Measurements from ENCODE around the gene IGFLR1. TPM values are rescaled to one million over a fixed set of nuclear protein-coding genes. Genes with fewer than 3 reads are reported as not detected.
A peak's percentile ranks its signal among the peaks of the same experiment; 100 is the strongest.

The IGFLR1 gene
- total and polyA plus RNA-seq, 9 of the 15 experiments (the other 6 are each of a cell fraction or from before 2014, with no cell fraction given) = 1.0 to 14.3 (median 4.6) TPM

GRCh38 chr19:35729763-35730162, 12.5 kb downstream of the IGFLR1 start (continued):
- no peak for TF ChIP-seq ZNF282 (CRISPR knock-in tag; IDR thresholded peaks at IDR 0.05)
- no peak for TF ChIP-seq SNAPC5 (CRISPR knock-in tag; IDR thresholded peaks at IDR 0.05)
- no peak for TF ChIP-seq HMG20B (CRISPR knock-in tag; IDR thresholded peaks at IDR 0.05)

DNA sequence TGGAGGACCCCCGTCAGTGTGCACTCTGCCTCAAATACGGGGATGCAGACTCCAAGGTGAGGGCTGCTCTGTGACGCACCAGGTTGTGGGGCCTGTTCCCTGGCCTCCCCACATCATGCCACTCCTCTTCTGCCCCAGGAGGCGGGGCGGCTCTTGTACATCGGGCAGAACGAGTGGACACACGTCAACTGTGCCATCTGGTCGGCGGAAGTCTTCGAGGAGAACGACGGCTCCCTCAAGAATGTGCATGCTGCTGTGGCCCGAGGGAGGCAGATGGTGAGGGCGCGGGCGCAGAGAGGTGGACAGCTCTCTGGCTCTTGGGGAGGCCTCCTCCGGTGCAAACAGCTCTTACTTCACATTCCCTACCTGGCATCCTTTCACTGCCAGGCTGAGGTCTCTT, 13.2 kb downstream of the IGFLR1 start:
- no peak overlapping the region for H3K4me2 ChIP-seq (ENCODE audit: insufficient read depth, low read length)
- in situ Hi-C loops (cut with MboI) (no loop called here), intact Hi-C loops (cut with micrococcal nuclease) (no loop called here)
- DNase-seq (ENCODE audit: extremely low read depth in 1 of 4, low spot score in 3 of 4) (no peak), FAIRE-seq (no peak), ATAC-seq (no peak)
- CTCF ChIA-PET (ENCODE audit: low intra/inter-chr PET ratio) = no interaction called here
- peaks cover 0 to 10% of the 10 kb centered on the region in 2 experiments; a peak in 1 of 5 replicates for H3K4me1 ChIP-seq (replicated peaks in 1 of 2; ENCODE audit: control insufficient read depth in 2 of 2, insufficient read depth in 2 of 2, low read length in 2 of 2)
- H3K4me3 ChIP-seq = no peak overlapping the region
- H3K9me1 ChIP-seq (ENCODE audit: control insufficient read depth, insufficient read depth, low read length) = no peaks in the 10 kb centered on the region
- no peaks in the 10 kb centered on the region for H3K27me3 ChIP-seq (ENCODE audit: control insufficient read depth in 2 of 2, insufficient read depth in 2 of 2, low read length in 2 of 2)
- TF ChIP-seq RBFOX2 (IDR thresholded peaks at IDR 0.05; ENCODE audit: low read depth, low read length) (peak; percentile 47; the same call in 1 of the 2 replicates), ZNF445 (CRISPR knock-in tag; IDR thresholded peaks at IDR 0.05; ENCODE audit: low read depth) (no peak), DNMT1 (IDR thresholded peaks at IDR 0.05) (no peak)
- H3K27ac ChIP-seq (ENCODE audit: extremely low read depth, low read depth, low read length) = no peak overlapping the region
- peaks cover 96% of the 10 kb centered on the region; the same call in 2 of the 3 replicates for H3K36me3 ChIP-seq (ENCODE audit: control insufficient read depth, insufficient read depth, low read length)
- 0 out of 2 replicates have a peak, but pooled peaks cover 2% of the 10 kb centered on the region for H4K20me1 ChIP-seq (replicated peaks; ENCODE audit: control insufficient read depth, insufficient read depth, low read length)
- WGBS (ENCODE audit: insufficient coverage, low coverage, missing lambda C conversion rate) = 96% methylated on average over 16 of the region's 18 CpGs
- no peaks in the 10 kb centered on the region for H3K9me3 ChIP-seq (replicated peaks; ENCODE audit: control insufficient read depth, insufficient read depth, low read depth, low read length)
- POLR2A ChIA-PET = interaction anchor here (1.7 to 2.9 kb wide), 3 partner anchors 8 to 11 kb away, joined by 7 to 18 read pairs (median 12); partner anchors contain the start of gene KMT2B
- BruUV-seq (replicated peaks) = no TSS peak
- no peaks in the 10 kb centered on the region for H3K79me2 ChIP-seq (ENCODE audit: control insufficient read depth, insufficient read depth, low read length)
- H2AFZ ChIP-seq (ENCODE audit: low read depth, low read length) = no peak overlapping the region
- no peak overlapping the region for H3K9ac ChIP-seq (ENCODE audit: insufficient read depth in 1 of 2, low read depth in 2 of 2, low read length in 2 of 2)
